ENCODE data around the gene CT47A1. TPM values are rescaled to one million over a fixed set of nuclear protein-coding genes. Genes with fewer than 3 reads are reported as not detected.

The CT47A1 gene
- not detected in 2 replicates for total RNA-seq

GRCh38 chrX:120985660-120986059 lies at the start of gene CT47A1:
Gene CT47A1, minus strand, starts transcription at chrX:120985760. Its CDS starts 231 bp downstream, at chrX:120985529.

GRCh38 chrX:120956500-120956899 lies 29.1 kb downstream of the CT47A1 start, which contains the start of gene CT47A7:
Gene CT47A7, minus strand, starts transcription at chrX:120956600. Its CDS starts 255 bp downstream, at chrX:120956345.

Small RNAs within 50 kb of the gene (small RNA-seq; reads per million reads assigned to genes)
- not detected for gene AL670379.1
- not detected for gene AL670379.10
- not detected for gene AL670379.11
- gene AL670379.12, result not detected
- gene AL670379.2, result not detected
- gene AL670379.3, result not detected
- gene AL670379.4, result not detected
- gene AL670379.5, result not detected
- gene AL670379.6, result not detected
- not detected for gene AL670379.7
- not detected for gene AL670379.8
- not detected for gene AL670379.9

Other genes with a start within 250 kb of the CT47A1 start
- not detected in 2 replicates for gene CT47B1, start 109.9 kb downstream of the CT47A1 start, total RNA-seq
- gene CT47A11, start 48.6 kb downstream of the CT47A1 start, total RNA-seq, result not detected in 2 replicates
- gene CT47A10, start 43.7 kb downstream of the CT47A1 start, total RNA-seq, result not detected in 2 replicates
- not detected in 2 replicates for gene CT47A9, start 38.9 kb downstream of the CT47A1 start, total RNA-seq
- not detected in 2 replicates for gene CT47A8, start 34.0 kb downstream of the CT47A1 start, total RNA-seq
- not detected in 2 replicates for gene CT47A7, start 29.2 kb downstream of the CT47A1 start, total RNA-seq
- gene CT47A6, start 24.3 kb downstream of the CT47A1 start, total RNA-seq, result not detected in 2 replicates
- not detected in 2 replicates for gene CT47A5, start 19.4 kb downstream of the CT47A1 start, total RNA-seq
- not detected in 2 replicates for gene CT47A4, start 14.6 kb downstream of the CT47A1 start, total RNA-seq
- not detected in 2 replicates for gene CT47A3, start 9.7 kb downstream of the CT47A1 start, total RNA-seq
- gene CT47A2, start 4.8 kb downstream of the CT47A1 start, total RNA-seq, result not detected in 2 replicates
- 2.8 and 2.9 TPM in 2 replicates for gene GLUD2, start 61.9 kb upstream of the CT47A1 start, total RNA-seq